ENCODE measurements around the gene MMP13. TPM values are rescaled to one million over a fixed set of nuclear protein-coding genes. Genes with fewer than 3 reads are reported as not detected.
"Not testable (repeated sequence)": the region's sequence is repeated elsewhere in the genome, so short reads cannot be mapped to it uniquely, and the experiment has no call there.

The MMP13 gene
- 1 to 10 TPM in 1 of 4 donors, not detected in 3; 2.7 TPM for total RNA-seq

GRCh38 chr11:102955624-102956023 is at the start of gene MMP13:
MMP13 (minus strand) TSS chr11:102955732; CDS start chr11:102955705, 27 bp downstream.
- DNase-seq (ENCODE audit: low spot score in 2 of 2) = no peak
- intact Hi-C loops (cut with DNase I; ENCODE audit: low total_unique reads) = no loop called here
- TF ChIP-seq CTCF (IDR thresholded peaks at IDR 0.05) (no peak), POLR2A (IDR thresholded peaks at IDR 0.05) (no peak)
- no peak within 1 kb of the TSS for H3K4me3 ChIP-seq (ENCODE audit: low read depth, poor library complexity, severe bottlenecking)
- WGBS, 2 donors = 84 to 85% methylated on average over 6 of the region's 6 CpGs

GRCh38 chr11:103004234-103004633 is 48.7 kb upstream of the MMP13 start:
- intact Hi-C loops (cut with DNase I; ENCODE audit: low total_unique reads); DNase-seq (ENCODE audit: low spot score in 2 of 2); H3K4me3 ChIP-seq (ENCODE audit: low read depth, poor library complexity, severe bottlenecking): not testable (repeated sequence)
- WGBS, 2 donors = 94 to 95% methylated on average over 5 of the region's 5 CpGs

- no peak for TF ChIP-seq CTCF (IDR thresholded peaks at IDR 0.05)
- TF ChIP-seq POLR2A (IDR thresholded peaks at IDR 0.05) = no peak
- WGBS, 2 donors = 33 to 66% methylated on average over 1 of the region's 1 CpG
- H3K4me3 ChIP-seq (ENCODE audit: low read depth, poor library complexity, severe bottlenecking) = no peak overlapping the region
- intact Hi-C loops (cut with DNase I; ENCODE audit: low total_unique reads) = no loop called here
- DNase-seq (ENCODE audit: low spot score in 2 of 2) = no peak
Observed at GRCh38 chr11:102994105-102994504, 38.6 kb upstream of the MMP13 start.

- WGBS, 2 donors = 39 to 44% methylated on average over 3 of the region's 3 CpGs
- TF ChIP-seq CTCF (IDR thresholded peaks at IDR 0.05) (no peak), POLR2A (IDR thresholded peaks at IDR 0.05) (no peak)
- intact Hi-C loops (cut with DNase I; ENCODE audit: low total_unique reads) = no loop called here
- DNase-seq (ENCODE audit: low spot score in 2 of 2) = no peak
- no peak overlapping the region for H3K4me3 ChIP-seq (ENCODE audit: low read depth, poor library complexity, severe bottlenecking)
Observed at GRCh38 chr11:102991776-102992175, 36.2 kb upstream of the MMP13 start.

GRCh38 chr11:102990145-102990544 is 34.6 kb upstream of the MMP13 start:
- no peak overlapping the region for H3K4me3 ChIP-seq (ENCODE audit: low read depth, poor library complexity, severe bottlenecking)
- DNase-seq (ENCODE audit: low spot score in 2 of 2) = no peak
- TF ChIP-seq POLR2A (IDR thresholded peaks at IDR 0.05) (no peak), CTCF (IDR thresholded peaks at IDR 0.05) (no peak)
- 78 to 82% methylated on average over 3 of the region's 3 CpGs for WGBS, 2 donors
- intact Hi-C loops (cut with DNase I; ENCODE audit: low total_unique reads) = no loop called here

- no peak for TF ChIP-seq POLR2A (IDR thresholded peaks at IDR 0.05)
- TF ChIP-seq CTCF (IDR thresholded peaks at IDR 0.05) = no peak
- 75 to 76% methylated on average over 5 of the region's 5 CpGs for WGBS, 2 donors
- no peak for DNase-seq (ENCODE audit: low spot score in 2 of 2)
Observed at GRCh38 chr11:102989379-102990047, 34.0 kb upstream of the MMP13 start.

More at GRCh38 chr11:102989379-102990047, 34.0 kb upstream of the MMP13 start:
- intact Hi-C loops (cut with DNase I; ENCODE audit: low total_unique reads) = no loop called here
- no peak overlapping the region for H3K4me3 ChIP-seq (ENCODE audit: low read depth, poor library complexity, severe bottlenecking)
